GM21390 (cell line): Measurements from ENCODE around the gene ADGRD1.

Experiments
- ATAC-seq: cut with Tn5 transposase; IDR thresholded peaks from one replicate; pipeline ENCODE4 v1.9.1; 2021; ENCODE audit not compliant: unreplicated experiment

ADGRD1 gene

DNA sequence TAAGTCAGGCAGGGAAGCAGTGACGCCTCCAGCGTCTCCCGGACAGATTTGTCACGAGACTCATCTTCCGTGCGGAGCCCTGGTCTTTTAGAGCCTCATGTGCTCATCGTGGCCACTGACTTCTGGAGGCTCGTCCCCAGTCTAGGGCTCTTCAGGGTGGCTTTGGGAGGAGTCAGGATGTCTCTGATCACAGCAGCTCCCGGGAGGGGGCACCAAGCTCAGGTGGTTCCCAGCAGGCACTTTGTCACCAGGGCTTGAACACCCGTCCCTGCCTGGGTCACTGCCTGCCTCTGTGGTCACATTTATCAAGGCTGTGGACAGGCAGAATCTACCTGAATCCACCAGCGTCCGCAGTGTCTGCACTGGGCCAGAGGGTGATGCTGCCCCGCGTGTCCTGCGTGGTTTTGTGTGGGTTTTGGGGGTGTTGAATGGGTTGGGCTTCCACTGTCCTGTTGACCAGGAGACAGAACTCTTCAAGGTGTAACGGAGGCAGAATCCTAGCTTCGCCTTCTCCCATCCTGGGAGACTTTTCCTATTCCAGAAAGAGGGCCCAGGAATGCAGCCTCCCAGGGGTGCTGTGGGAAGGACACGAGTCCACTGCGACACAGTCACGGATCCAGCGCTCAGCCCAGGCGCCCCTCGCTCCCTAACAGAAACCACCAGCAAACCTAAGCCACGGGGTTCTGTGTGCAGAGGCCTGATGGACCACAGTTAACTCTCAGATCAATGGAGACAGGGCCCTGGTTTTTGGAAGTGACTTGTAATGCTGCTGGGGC lies 132.3 kb downstream of the ADGRD1 start:
- no peak for ATAC-seq

DNA sequence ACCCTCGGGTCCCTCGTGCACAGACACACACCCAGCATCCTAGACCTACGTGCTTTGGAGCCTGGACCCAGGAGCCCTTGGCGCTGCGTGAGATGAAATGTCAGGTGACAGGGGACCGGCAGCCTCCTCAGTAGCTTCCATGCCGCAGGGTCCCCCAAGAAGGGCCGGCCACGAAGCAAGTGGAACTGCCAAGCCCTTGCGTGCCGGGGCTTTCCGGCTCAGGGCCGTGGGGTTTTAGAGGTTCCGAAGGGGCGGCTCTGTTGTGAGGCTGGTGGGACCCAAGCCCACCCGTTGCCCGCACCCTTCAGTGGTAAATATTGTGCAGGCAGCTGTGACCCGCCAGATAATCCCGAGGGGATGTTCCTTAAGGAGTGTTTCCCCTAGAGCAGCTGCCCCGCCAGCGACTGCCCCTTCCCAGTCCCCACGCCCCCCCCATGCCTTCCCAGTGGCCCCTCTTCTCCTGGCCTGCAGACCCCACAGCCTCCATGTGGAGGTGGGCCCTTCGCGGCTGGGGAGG lies 133.7 kb downstream of the ADGRD1 start:
- ATAC-seq, result no peak

DNA sequence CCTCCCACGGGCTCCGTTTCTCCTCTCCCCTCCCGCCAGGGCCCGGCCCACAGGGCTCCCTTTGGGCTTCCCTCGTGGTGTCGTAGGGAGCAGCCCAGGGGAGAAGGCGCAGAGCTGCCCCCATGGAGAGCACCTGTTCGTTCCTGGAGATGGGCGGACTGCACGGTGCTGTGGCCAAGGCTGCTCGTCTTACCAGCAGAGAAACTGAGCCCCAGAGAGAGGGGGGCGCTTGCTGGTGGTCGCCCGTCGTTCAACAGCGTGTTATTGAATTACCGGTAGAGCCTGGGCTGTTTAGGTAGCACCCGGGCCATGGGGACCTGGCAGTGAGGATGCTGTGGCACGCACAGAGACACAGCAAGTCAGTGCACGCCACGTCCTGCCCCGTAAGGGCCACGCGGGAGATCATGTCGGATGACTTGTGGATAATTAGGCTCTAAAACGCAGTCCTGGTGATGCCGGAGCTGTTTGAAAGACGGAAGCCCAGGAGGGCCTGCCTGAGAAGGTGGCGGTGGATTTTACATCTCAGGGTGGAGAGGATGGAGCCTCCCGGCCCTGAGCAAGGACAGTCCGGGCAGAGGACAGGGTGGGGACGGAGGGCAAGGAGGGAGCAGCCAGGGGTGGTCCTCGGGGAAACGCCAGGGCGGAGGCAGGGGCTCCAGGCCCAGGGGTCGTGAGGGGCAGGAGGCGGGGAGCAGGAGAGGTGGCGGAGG lies 134.4 kb downstream of the ADGRD1 start:
- ATAC-seq, result no peak

DNA sequence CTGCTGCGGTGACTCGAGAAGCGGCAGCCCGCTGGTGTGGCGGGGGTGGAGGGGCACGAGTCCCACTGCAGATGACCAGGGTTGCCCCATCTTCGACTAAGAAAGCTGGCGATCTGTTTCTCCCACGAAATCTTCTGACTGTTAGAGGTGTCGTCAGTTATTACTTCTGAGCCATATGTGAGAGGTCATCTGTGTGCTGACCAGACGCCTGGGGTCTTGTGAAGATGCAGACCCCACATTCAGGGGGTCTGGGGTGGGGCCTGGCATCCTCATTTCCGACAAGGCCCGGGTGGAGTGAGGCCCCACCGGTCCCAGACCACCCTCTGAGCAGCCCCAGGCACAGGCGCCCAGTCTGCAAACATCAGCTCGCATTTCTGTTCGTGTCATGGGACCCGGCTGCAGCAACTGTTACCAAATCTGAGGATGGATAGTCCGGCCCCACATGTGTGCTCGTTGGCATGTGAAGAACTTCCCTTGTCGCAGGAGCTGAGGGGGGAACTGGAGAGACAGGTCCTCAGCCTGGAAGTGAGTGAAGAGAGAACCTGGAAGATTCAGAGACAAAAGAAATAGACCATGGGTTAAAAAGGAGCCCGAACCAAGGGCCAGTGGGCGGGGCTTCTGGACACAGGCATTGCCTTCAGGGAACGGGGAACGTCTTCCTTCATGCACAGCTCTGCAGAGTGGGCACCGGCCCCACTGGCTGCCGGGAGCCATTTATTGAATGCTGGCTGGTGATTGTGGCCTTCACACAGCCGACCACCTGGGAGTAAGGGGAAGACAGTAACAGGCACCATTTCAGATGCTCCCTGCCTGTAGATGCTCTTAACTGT lies 135.2 kb downstream of the ADGRD1 start:
- no peak for ATAC-seq

DNA sequence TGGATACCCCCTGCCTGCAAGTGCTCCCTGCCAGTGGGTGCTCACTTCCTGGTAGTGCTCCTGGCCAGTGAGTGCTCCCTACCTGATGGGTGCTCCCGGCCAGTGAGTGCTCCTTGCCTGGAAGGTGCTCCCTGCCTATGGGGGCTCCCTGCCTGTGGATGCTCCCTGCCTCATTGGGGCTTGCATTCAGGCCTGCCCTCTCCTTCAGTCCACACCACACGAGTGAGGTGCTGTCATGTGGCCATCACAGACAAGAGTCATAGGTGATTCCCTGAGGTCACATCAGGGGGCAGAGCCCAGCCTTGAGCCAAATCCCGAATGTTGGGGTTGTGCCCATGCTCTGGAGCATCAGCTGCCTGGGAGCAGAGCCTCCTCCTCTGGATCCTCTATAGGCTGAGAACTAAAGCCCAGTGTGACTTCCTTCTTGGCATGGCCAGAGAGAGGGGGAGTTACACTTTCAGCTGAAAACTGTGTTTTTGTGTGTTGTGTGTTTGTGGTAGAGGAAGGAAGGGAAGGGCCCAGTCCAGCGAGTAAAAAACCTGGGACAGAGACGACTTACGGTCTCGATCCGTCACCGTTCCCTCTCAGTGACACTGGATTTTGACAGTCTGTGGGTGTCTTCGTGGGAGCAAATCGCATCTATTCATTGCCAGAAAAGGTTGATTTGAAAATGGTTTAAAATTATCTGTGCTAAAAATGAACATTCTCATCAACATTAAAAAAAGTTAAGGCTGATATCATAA lies 136.0 kb downstream of the ADGRD1 start:
- no peak for ATAC-seq

DNA sequence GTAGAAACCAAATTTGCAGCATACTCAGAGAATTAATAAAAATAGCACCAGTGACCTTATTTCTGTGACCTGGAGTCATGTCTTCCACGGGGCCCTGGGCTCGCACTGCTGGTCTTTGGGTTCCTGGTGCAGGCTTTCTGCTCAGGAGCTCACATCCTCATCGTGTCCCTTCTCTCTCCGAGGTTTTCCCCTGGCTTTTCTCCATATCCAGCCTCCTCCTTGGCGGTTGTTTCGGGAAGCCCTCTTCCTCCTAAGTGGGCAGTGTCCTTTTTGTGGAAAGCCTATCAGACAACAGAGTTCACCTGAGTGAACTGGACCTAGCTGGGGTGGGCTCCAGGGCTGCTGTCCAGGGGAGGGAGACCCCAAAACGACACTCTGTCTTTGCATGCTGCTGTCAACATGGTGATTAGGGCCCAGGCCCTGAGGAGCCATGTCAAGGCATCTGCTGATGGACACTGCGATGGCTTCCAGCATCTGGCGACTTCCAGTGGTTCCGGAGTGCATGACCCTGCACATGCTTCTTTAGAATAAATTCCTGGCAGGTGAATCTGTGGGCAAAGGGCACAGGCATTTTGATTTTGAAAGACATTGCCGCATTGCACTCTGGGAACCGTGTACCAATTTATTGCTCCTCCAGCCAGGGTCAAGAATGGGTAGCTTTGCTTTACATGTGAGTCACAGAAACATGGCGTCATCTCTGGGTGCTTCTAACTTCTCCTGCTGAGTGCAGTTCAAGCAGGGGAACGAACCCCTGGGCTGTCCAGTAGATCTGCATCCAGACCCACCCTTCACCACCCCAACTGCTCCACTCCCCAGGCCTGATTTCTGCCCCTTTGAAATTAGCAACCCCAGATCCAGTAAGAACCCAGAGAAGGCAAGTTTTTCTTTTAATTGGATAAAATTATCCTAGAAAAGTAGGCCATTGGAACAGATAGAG lies 136.8 kb downstream of the ADGRD1 start:
- ATAC-seq, result no peak

DNA sequence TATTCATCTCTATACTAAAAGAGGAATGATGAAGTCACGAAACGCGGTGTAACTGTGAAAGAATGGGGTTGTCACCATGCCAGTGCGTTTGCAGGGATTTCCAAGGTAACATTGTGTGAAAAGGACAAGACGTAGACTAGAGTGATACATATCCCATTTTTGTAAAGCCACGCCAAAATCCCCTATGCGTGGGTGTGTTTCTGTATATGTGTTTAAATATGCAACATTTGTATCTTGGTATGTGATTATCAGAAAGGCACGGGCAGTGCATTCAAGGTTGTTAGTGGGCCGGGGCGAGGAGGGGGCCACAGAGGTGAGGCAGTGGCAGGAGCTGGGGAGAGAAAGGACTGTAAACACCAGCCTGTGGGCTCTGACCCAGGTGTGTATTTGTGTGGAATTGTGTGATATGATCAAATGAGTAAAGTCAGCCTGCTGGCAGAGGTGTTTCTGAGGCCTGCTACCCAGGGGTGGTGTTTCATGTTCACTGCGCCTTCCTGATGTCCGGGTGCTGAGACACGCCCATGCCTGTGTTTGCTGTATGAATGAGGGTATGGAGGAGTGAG lies 137.8 kb downstream of the ADGRD1 start:
- no peak for ATAC-seq

DNA sequence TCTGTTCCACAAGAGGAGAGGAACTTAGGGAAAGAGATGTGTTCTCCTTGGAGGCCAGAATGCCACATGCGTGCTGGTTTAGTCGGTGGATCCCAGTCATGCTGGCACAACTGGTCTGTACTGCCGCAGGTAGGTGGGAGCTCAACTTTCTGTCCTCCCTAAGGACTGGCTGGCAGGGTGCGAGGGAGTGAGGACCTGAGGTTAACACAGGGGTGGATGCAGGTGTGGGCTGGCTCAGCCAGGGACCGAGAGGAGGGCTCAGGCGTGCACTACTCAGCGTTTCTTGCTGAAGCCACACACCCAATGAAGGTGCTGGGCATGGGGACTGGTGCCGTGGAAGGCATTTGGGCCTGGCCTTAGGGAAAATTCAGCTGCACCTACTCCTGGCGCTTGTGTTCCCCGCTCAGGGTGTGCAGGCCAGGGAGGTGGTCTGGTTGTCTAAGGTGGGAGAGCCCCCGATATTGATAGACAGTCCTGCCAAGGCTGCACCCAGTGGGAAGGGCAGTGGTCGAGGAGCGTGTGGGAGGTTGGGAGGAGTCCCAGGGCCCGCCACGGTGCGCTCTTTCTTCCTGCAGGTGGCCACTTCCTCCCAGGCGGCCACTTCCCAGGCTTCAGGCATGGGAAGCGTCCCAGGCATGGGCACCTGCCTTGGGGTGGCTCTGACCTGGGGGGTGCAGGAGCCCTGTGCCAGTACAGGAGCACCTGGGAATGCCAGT lies 138.4 kb downstream of the ADGRD1 start:
- ATAC-seq, result no peak

DNA sequence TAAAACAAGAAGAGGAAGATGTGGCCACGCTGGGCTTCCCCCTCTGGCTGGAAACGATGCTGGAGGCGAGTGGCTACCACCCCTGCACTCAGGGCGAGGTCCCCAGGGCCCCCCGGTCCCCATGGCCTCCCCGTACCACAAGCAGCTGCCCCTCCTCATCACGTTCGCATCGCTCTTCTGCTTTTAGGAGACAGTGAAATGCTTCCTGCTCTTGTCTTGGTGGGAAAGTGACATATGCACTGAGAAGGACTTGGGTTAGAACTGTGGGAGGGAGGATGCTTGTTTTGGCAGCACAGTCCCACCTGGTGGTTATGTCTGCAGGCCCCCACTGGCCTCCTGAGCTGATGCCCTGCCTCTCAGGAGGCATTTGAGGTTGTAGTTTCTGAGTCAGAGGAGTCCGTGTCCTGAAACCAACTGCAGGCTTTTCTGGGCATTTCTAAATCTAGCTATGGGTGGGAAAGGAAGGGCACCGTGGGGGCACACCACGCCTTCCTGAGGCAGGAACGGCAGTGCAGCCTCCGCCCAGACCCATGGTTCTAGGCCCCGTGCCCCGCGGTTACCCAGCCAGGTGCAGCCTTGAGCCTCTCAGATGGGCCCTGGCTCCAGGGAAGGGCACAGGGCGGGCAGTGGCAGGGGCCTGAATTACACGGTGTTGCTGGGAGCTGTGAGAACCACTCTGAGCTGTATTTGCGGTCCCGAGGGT lies 139.3 kb downstream of the ADGRD1 start:
- ATAC-seq, result peak; percentile 68

DNA sequence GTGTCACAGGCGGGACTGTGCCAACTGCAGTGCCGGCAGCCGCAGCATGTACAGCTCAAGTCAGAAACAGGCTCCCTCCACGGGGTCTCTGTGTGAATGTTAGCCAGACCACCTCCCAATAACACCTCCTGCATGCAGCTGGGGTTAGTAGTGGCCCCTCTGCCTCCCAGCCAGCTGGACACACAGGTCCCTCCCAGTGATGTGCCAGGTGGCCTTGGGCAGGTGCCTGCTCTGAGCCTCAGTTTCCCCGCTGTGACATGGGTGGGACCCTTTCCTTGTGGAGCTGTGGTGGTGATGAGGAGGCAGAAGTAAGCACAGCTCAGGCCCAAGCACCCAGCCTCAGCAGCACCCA lies 139.9 kb downstream of the ADGRD1 start:
- no peak for ATAC-seq

DNA sequence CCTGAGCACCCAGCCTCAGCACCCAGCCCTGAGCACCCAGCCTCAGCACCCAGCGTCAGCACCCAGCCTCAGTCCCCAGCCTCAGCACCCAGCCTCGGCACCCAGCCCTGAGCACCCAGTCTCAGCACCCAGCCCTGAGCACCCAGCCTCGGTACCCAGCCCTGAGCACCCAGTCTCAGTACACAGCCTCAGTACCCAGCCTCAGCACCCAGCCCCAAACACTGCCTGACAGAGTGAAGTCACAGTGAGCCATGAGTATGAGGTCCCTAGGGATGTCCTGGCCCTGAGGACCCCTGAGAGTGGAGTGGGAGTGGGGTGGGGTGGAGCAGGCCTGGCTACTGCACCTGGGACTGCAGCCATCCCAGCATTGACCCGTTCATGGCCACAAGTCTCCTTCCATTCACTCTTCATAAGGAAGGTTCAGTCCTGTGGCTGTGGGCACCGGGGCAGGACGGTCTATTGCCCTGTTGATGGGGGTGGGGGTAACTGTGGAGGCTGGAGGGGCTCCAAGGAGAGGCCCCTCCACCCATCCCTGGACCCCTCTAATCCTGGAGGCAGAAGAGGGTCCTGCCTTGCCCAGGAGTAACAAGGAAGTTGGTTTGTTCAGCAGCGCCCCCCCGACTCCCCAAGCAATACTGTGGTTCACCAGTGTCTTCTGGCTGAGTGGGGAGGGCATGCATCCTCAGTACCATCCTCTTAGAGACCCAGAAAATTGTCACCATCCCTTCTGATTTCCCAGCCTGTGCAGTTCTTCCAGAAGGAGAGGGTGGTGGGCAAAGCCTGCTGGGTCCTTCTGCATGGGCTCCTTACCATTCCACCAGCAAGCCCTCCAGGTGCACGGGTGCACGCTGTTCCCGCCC lies 140.5 kb downstream of the ADGRD1 start:
- ATAC-seq, result no peak

DNA sequence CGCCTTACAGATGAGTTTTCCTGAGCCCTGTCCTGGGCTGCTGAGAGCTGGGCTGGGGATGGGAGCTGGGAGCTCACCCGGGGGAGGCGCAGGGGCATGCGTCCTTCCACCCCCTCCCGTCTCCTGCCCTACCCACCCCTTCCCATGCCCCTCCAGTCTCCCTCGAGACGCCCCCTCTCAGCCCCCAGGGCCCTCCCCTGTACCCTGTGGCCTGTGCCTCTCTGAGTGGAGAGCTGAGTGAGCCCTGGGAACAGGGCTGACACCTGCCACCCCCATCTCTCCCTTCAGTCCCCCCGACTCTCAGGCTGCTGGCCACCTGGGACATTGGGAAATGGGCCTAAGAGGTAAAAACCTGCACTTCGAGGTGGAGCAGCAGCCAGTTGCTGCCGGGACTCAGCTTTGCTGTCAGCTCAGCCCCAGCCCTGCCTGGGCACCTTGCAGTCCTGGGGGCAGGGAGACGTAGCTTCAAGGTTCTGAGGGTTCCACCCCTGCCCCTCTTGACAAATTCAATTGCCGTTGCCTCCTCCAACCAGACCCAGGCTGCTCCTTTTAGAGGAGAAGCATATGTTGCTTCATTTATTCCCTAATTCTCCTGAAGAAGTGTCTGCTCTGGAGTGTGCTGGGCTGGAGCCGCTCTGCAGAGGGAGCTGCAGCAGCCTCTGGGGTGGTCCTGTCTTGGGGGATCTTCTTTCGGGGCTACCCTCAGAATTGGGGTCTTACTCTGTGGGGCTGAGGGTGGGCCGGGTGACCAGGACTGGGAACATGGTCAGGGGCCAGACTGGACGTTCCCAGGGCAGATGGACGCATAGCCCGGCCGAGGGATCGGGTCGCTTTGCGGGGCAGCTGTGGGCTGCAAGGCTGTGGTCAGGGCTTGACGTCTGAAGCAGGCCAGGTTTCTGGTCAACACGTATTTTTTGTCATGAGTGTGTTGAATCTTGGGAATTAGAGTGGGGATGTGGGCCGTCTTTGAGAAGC lies 141.4 kb downstream of the ADGRD1 start:
- ATAC-seq, result no peak

DNA sequence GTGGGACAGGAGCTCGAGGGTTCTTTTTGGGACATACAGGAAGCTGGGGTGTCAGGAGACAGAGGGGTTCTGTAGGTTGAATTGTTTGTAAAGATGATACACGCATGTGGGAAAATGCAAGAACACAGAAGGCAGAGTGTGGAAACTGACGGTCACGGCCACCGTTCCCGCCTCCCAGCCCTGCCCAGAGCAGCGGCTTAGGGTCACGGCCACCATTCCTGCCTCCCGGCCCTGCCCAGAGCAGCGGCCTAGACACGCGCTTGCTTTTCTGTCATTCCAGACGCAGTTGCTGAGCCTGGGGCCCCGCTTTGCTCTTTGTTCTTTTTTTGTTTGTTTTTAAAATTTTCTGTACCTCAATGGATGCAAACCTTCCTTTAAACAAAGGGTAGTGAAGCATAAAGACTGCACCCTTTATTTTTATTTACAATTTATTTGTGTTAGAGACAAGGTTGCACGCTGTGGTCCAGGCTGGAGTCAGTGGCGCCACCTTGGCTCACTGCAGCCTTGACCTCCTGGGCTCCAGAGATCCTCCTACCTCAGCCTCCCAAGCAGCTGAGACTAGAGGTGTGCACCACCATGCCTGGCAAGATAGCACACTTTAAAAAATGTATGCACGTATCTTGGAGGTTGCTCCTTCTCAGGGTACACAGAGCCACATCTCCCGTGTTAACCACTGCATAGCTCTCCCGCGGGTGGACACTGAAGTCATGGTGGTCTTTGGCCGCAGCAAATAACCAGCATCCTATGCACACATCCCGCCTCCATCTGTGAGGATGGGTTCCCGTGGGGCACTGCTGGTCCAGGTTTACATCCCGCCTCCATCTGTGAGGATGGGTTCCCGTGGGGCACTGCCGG lies 142.3 kb downstream of the ADGRD1 start:
- no peak for ATAC-seq

DNA sequence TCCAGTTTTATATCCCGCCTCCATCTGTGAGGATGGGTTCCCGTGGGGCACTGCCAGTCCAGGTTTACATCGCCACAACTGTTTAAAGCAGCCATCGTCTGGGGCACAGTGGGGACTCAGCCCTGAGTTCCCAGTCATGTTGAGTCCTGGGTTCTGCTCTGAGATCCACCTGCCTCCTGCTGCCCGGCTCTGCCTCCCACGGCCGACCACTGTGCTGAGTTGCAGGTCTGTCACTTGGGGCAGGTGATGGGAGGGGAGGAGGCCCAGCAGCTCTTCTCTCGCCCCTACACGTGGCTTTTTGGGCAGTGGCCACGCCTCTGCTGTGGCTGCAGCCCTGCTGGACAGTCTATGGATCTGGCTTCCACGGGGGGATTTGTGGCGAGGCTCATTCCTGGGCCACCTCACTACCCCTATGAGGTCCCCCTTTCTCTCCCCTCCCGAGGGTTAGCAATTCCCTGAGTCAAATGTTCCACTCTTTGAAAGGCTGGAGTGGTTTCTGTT lies 143.0 kb downstream of the ADGRD1 start:
- no peak for ATAC-seq
